Suprapubic skin (tissue), 4 donors: Measurements from ENCODE around the gene PACS2. TPM values are rescaled to one million over a fixed set of nuclear protein-coding genes. Genes with fewer than 3 reads are reported as not detected.

Experiments
- DNase-seq, 2 donors: peaks; one replicate each; pipeline ENCODE4 v3.0.0-alpha.2; 2019; ENCODE audit warnings: low spot score in 2 of 2
- H3K27ac ChIP-seq: fragments of 200-600 bp; sonication (generic); one replicate; pipeline ENCODE4 v1.5.1; 2019
- H3K27me3 ChIP-seq: fragments of 200-600 bp; sonication (generic); one replicate; pipeline ENCODE4 v1.5.1; 2019
- H3K36me3 ChIP-seq: fragments of 200-600 bp; sonication (generic); one replicate; pipeline ENCODE4 v1.5.1; 2019
- H3K4me1 ChIP-seq: fragments of 200-600 bp; sonication (generic); one replicate; pipeline ENCODE4 v1.5.1; 2019
- H3K4me3 ChIP-seq: fragments of 200-600 bp; sonication (generic); one replicate; pipeline ENCODE4 v1.5.1; 2019; ENCODE audit warnings: mild to moderate bottlenecking
- H3K9me3 ChIP-seq: fragments of 200-600 bp; sonication (generic); one replicate; pipeline ENCODE4 v1.5.1; 2019
- EP300 ChIP-seq: sonication (generic); formaldehyde crosslinking; IDR thresholded peaks from one replicate; pipeline ENCODE4 v1.6.1; 2017; ENCODE audit warnings: antibody characterized with exemption
- POLR2A ChIP-seq, 2 donors: fragments of 450-650 bp; IDR thresholded peaks; one replicate each; pipeline ENCODE4 v1.6.1; 2017; ENCODE audit warnings: antibody characterized with exemption in 2 of 2, mild to moderate bottlenecking in 2 of 2, moderate library complexity in 2 of 2
- POLR2AphosphoS5 ChIP-seq, 3 donors: sonication (generic); formaldehyde crosslinking; IDR thresholded peaks; one replicate each; pipeline ENCODE4 v1.6.1; 2017; ENCODE audit warnings: antibody characterized with exemption in 3 of 3
- WGBS: methylation state at CpG from one replicate; pipeline ENCODE4 v1.1.5; 2018; 5-methylcytosine and 5-hydroxymethylcytosine counted together
- total RNA-seq, 4 donors: library from RNA; depleted of rRNA; stranded (reverse); fragments of >200 nt; gene quantifications; one replicate each; pipeline ENCODE4 v1.1.0, GENCODE V29; 2016
- TF ChIP-seq, protein P1 (sequence below), 2 donors: fragments of 200-600 bp in 1 of 2; fragments of 450-650 bp in 1 of 2; sonication (generic) in 1 of 2; IDR thresholded peaks; one replicate each; pipeline ENCODE4 v1.5.1; 2016 to 2019; ENCODE audit warnings: antibody characterized with exemption in 2 of 2, mild to moderate bottlenecking in 1 of 2, moderate library complexity in 1 of 2

PACS2 gene
- total RNA-seq, 4 donors from 2014 or later: 41.9 to 100 (median 66.6) TPM

DNA sequence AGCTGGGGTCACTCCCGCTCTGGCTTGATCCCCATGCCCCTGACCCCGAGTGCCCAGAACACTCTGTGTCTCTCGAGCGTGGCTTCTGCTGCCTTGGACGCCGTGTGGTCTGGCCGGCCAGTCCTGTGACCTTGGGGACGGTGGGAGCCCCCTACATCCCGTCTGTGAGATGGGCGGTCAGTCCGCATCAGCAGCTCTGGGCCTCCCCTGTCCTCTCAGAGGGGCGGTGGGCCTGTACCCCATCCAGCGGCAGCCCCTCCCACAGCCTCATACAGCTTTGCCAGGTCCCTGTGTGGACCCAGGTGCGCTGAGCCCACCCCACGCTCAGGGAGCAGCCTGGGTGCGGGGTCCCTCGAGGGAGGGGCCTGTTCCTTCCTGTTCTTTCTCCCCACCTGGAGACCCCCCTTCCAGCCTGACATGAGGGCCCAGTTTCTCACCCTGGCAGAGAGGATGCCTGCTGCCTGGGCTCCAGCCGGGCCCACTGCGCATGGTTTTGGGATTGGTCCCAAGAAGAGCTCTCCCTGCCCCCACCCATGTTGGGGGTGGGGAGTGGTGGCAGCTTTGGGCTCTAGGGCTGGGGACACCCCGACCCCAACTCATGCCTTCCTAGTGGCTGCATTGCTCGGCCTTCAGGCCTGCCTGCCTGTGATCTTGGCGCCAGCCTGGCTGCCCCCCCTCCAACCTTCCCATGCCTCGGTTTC is 106.6 kb downstream of the PACS2 start:
- 57% methylated on average over 7 of the region's 23 CpGs for WGBS
- Histone ChIP-seq H3K27me3 (no peaks in the 10 kb centered on the region), H3K4me1 (peaks cover 38% of the 10 kb centered on the region), H3K36me3 (peaks cover 5% of the 10 kb centered on the region), H3K4me3 (peak overlapping the region; percentile 72), H3K27ac (no peak overlapping the region), H3K9me3 (no peaks in the 10 kb centered on the region)
- TF ChIP-seq EP300 (no peak), POLR2A (IDR thresholded peaks at IDR 0.05) (no peak), POLR2AphosphoS5 (IDR thresholded peaks at IDR 0.05) (no peak)
- TF ChIP-seq, protein P1, sequence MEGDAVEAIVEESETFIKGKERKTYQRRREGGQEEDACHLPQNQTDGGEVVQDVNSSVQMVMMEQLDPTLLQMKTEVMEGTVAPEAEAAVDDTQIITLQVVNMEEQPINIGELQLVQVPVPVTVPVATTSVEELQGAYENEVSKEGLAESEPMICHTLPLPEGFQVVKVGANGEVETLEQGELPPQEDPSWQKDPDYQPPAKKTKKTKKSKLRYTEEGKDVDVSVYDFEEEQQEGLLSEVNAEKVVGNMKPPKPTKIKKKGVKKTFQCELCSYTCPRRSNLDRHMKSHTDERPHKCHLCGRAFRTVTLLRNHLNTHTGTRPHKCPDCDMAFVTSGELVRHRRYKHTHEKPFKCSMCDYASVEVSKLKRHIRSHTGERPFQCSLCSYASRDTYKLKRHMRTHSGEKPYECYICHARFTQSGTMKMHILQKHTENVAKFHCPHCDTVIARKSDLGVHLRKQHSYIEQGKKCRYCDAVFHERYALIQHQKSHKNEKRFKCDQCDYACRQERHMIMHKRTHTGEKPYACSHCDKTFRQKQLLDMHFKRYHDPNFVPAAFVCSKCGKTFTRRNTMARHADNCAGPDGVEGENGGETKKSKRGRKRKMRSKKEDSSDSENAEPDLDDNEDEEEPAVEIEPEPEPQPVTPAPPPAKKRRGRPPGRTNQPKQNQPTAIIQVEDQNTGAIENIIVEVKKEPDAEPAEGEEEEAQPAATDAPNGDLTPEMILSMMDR (IDR thresholded peaks at IDR 0.05): no peak
- DNase-seq: no peak

DNA sequence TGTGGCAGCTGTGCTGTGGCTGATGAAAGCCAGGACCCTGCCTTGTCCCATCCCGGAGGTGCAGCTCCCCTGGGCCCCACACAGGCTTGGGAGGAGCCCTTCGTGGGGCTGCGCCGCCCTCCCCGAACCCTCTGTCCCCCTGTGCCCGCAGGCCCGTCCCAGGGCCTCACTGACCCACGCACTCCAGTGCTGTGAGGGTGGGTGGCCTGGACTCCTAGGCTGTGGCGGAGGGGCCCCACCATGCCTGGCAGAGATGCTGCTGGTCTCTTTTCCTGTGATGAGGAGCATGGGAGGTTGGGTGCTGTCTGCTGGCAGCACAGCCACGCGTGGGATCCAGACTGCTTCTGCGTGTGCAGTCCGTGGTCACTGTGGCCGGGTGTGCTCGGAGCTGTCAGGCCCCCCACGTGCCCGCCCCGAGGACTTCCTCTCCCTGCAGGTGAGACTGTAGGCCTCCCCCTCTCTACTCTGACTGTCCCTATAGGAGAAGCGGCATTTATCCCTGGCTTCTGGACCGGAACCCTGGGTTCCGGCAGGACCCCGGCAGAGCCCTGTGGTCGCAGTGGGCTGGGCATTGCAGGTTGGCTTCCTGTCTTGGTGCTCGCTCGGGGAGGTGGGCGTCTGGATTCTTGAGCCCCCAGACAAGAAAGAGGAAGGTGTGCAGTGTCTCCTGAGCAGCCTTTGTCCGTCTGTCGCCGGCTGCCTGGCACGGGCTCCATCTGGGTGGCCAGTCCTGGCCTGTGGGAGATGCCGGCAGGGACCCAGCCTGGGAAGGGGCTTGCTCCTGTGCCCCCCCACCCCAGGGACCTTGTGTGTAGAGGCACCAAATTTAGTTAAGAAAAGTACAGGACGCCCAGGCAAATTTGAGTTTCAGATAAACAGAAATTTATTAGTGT is 107.4 kb downstream of the PACS2 start:
- Histone ChIP-seq H3K4me3 (peak overlapping the region; percentile 72), H3K27me3 (no peaks in the 10 kb centered on the region), H3K4me1 (peaks cover 38% of the 10 kb centered on the region), H3K36me3 (peaks cover 13% of the 10 kb centered on the region), H3K27ac (no peak overlapping the region), H3K9me3 (no peaks in the 10 kb centered on the region)
- TF ChIP-seq, protein P1 (IDR thresholded peaks at IDR 0.05): no peak
- no peak for TF ChIP-seq POLR2A (IDR thresholded peaks at IDR 0.05)
- no peak for TF ChIP-seq POLR2AphosphoS5 (IDR thresholded peaks at IDR 0.05)
- TF ChIP-seq EP300: no peak
- DNase-seq: peak in 1 of 2 donors; percentile 64
- WGBS: 71% methylated on average over 24 of the region's 32 CpGs

DNA sequence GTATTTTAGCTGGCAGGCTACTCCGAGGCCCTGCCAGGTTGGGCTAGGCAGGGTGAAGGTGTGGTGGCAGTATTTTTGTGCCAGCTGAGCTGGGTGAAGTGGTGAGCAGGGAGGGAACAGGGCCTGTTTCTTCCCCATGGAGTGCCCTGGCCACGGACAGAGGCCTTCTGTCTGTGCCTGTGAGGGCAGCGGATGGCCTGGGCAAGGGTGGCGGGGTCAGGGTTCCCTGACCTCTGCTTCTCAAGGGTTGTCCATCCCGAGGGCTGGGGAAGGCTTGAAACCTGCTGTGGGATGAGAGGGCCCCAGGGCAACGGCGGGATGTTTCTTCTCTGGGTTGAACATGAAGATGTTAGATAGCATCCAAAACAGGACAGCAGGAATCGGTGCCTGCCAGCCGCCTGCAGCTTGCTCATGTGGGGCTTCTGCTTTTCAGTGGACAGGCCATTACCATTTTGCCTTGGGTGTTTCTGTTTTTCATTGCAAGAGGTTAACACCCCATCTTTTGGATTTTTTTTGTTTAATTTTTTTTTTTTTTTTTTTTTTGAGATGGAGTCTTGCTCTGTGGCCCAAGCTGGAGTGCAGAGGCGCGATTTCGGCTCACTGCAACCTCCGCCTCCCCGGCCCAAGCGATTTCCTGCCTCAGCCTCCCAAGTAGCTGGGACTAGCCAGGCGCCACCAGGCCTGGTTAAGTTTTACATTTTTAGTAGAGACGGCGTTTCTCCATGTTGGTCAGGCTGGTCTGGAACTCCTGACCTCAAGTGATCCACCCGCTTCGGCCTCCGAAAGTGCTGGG is 108.3 kb downstream of the PACS2 start:
- Histone ChIP-seq H3K4me1 (peaks cover 38% of the 10 kb centered on the region), H3K4me3 (no peak overlapping the region), H3K27me3 (no peaks in the 10 kb centered on the region), H3K27ac (no peak overlapping the region), H3K36me3 (peaks cover 15% of the 10 kb centered on the region), H3K9me3 (no peaks in the 10 kb centered on the region)
- peak in 1 of 2 donors; percentile 60 for DNase-seq
- TF ChIP-seq EP300: no peak
- no peak for TF ChIP-seq POLR2AphosphoS5 (IDR thresholded peaks at IDR 0.05)
- TF ChIP-seq, protein P1 (IDR thresholded peaks at IDR 0.05): no peak
- no peak for TF ChIP-seq POLR2A (IDR thresholded peaks at IDR 0.05)
- WGBS: 76% methylated on average over 21 of the region's 21 CpGs

DNA sequence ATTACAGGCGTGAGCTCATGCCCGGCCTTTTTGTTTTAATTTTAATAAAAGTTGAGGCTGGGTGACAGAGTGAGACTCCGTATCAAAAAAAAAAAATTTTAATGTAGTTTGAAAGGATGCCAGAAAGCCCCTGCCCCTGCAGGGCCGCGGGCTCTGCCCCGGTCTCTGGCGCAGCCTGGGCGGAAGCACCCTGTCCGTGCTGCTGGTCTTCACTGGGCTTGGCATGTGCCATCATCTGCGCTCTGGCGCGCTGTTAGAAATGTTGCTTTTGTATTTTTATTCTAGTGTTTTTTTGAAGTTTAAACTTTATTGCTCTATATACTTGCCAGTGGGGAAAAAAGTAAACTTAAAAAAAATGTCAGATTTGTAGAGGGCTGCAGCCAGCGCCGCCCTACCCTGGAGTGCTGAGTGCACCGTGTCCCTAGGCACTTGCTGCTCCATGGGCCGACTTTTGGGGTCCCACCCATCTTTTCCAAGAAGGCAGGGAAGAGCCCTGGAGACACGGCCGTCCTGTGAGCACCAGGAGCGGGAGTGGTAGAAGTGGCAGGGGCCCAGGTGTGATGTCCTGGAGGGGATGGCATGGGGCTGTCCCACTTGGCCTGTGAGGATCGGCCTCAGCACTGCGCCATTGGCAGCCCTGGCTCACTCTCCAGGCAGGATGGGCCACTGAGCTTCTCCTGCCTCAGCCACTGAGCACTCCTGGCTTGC is 109.1 kb downstream of the PACS2 start:
- no peak for DNase-seq
- no peak for TF ChIP-seq POLR2A (IDR thresholded peaks at IDR 0.05)
- peaks cover 15% of the 10 kb centered on the region for H3K36me3 ChIP-seq
- H3K4me3 ChIP-seq: no peak overlapping the region
- H3K27ac ChIP-seq: no peak overlapping the region
- WGBS: 90% methylated on average over 21 of the region's 21 CpGs
- H3K27me3 ChIP-seq: no peaks in the 10 kb centered on the region
- no peaks in the 10 kb centered on the region for H3K9me3 ChIP-seq
- H3K4me1 ChIP-seq: peaks cover 36% of the 10 kb centered on the region

DNA sequence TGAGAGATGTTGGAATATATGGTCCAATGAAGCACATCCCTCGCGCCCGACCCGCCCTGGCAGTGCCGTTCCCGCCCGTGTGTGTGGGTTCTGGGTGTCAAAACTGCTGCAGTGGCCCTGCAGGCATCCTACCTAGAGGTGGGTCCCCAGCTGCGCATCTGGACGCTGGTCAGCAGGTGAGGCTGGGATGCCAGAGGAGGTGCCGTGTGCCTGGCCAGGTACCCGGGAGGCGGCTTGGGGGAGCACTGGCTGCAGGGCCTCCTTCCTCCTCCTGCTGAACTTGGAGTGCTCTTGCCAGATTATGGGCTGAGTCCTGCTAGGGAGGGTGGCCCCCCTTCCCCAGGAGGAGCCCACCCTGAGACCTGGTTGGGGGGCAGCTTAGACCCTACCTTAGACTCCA is 110.3 kb downstream of the PACS2 start:
- H3K36me3 ChIP-seq: peaks cover 15% of the 10 kb centered on the region
- no peak for DNase-seq
- no peaks in the 10 kb centered on the region for H3K9me3 ChIP-seq
- TF ChIP-seq POLR2A (IDR thresholded peaks at IDR 0.05): no peak
- TF ChIP-seq EP300: no peak
- TF ChIP-seq POLR2AphosphoS5 (IDR thresholded peaks at IDR 0.05): no peak
- TF ChIP-seq, protein P1 (IDR thresholded peaks at IDR 0.05): no peak
- no peak overlapping the region for H3K4me3 ChIP-seq
- H3K4me1 ChIP-seq: peaks cover 28% of the 10 kb centered on the region
- no peaks in the 10 kb centered on the region for H3K27me3 ChIP-seq
- WGBS: 95% methylated on average over 7 of the region's 12 CpGs
- no peak overlapping the region for H3K27ac ChIP-seq
